Mesendoderm (in vitro differentiated cells): ENCODE measurements around the gene ALS2.

ENCODE experiments used
- DNase-seq: peaks from one replicate; pipeline ENCODE4 v3.0.0; 2013
- H2AK5ac ChIP-seq: 2 replicates; pipeline ENCODE4 v1.6.1; 2013; ENCODE audit warnings: low read length, inconsistent platforms
- H2BK120ac ChIP-seq: 2 replicates; pipeline ENCODE4 v1.6.1; 2013; ENCODE audit warnings: low read depth, mild to moderate bottlenecking, low read length, moderate library complexity, mixed read lengths
- H2BK15ac ChIP-seq: replicated peaks from 2 replicates; pipeline ENCODE4 v1.6.1; 2013; ENCODE audit warnings: low read depth, mild to moderate bottlenecking, moderate library complexity
- H2BK5ac ChIP-seq: 2 replicates; pipeline ENCODE4 v1.6.1; 2013; ENCODE audit warnings: low read length, inconsistent platforms
- H3K18ac ChIP-seq: 2 replicates; pipeline ENCODE4 v1.6.1; 2013; ENCODE audit warnings: mild to moderate bottlenecking, low read length, mixed read lengths
- H3K23ac ChIP-seq: one replicate; pipeline ENCODE4 v1.6.1; 2013; ENCODE audit warnings: low read length
- H3K27ac ChIP-seq: 2 replicates; pipeline ENCODE4 v1.5.1; 2013; ENCODE audit warnings: low read depth, mild to moderate bottlenecking, inconsistent platforms, low read length, moderate library complexity
- H3K27me3 ChIP-seq: 2 replicates; pipeline ENCODE4 v1.6.1; 2013; ENCODE audit warnings: low read length, control low read depth, mild to moderate bottlenecking, inconsistent platforms; ENCODE audit not compliant: insufficient read depth, poor library complexity
- H3K36me3 ChIP-seq: 2 replicates; pipeline ENCODE4 v1.6.1; 2013; ENCODE audit warnings: low read length, inconsistent platforms; ENCODE audit not compliant: control insufficient read depth, insufficient read depth
- H3K4ac ChIP-seq: one replicate; pipeline ENCODE4 v1.6.1; 2013; ENCODE audit warnings: low read depth, mild to moderate bottlenecking, low read length, moderate library complexity
- H3K4me1 ChIP-seq: 2 replicates; pipeline ENCODE4 v1.6.1; 2013; ENCODE audit warnings: low read depth, low read length, inconsistent platforms; ENCODE audit not compliant: control insufficient read depth
- H3K4me2 ChIP-seq: 2 replicates; pipeline ENCODE4 v1.6.1; 2013; ENCODE audit warnings: low read length
- H3K4me3 ChIP-seq: 2 replicates; pipeline ENCODE4 v1.5.1; 2013; ENCODE audit warnings: mild to moderate bottlenecking, low read length
- H3K56ac ChIP-seq: one replicate; pipeline ENCODE4 v1.6.1; 2013; ENCODE audit warnings: low read length
- H3K79me1 ChIP-seq: 2 replicates; pipeline ENCODE4 v1.6.1; 2013; ENCODE audit warnings: low read length, inconsistent platforms
- H3K79me2 ChIP-seq: 2 replicates; pipeline ENCODE4 v1.6.1; 2013; ENCODE audit warnings: mild to moderate bottlenecking, low read length; ENCODE audit not compliant: control insufficient read depth, insufficient read depth
- H3K9ac ChIP-seq: 2 replicates; pipeline ENCODE4 v1.6.1; 2013; ENCODE audit warnings: low read length, inconsistent platforms
- H4K5ac ChIP-seq: one replicate; pipeline ENCODE4 v1.6.1; 2013; ENCODE audit warnings: low read length
- H4K8ac ChIP-seq: one replicate; pipeline ENCODE4 v1.6.1; 2013; ENCODE audit warnings: low read depth, mild to moderate bottlenecking, control low read depth, low read length, moderate library complexity
- WGBS: extraction: QIAGEN DNeasy Blood & Tissue Kit; methylation state at CpG from one replicate; pipeline ENCODE4 v1.1.7; 2013; ENCODE audit warnings: low lambda C conversion rate, missing lambda C conversion rate; ENCODE audit not compliant: insufficient coverage; ENCODE audit errors: extremely low coverage; 5-methylcytosine and 5-hydroxymethylcytosine counted together

Gene ALS2

DNA sequence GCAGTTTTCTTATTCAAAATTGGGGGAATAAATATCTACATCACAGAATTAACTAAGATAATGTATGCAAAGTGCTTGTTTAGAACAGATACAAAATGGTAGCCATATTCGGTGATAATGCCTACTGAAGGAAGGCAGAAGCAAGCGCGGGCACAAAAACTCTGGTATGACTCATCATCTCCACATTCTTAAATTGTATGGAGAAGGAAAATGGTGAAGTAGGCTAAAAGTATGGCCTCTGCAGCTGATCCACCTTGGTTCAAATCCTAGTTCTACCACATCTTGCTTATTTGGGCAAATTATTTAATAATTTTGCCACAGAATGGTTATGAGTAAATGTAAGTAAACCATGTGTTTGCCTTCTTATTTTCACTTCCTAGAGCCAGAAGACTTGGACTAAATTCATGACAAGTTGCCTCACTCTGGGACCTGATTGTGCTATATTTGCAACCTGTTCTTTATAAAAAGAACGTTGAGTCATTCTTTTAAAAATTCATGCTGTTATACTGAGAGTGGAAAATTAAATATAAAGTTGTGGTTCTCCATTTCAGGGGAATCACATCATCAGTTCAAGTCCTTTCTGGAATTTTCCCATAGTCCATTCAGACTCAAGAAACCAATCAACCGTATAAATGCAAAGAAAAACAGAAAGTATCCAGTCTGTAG, 16.6 kb upstream of the ALS2 start:
- H3K18ac ChIP-seq, result no peak overlapping the region
- no peak overlapping the region for H3K4ac ChIP-seq
- DNase-seq, result no peak
- H3K79me2 ChIP-seq, result no peaks in the 10 kb centered on the region
- H3K23ac ChIP-seq, result no peak overlapping the region
- no peak overlapping the region for H4K8ac ChIP-seq
- no peak overlapping the region for H3K9ac ChIP-seq
- H3K27me3 ChIP-seq, result no peaks in the 10 kb centered on the region
- WGBS, result no CpG with 5 or more reads among the region's 5 CpGs
- no peak overlapping the region for H2BK15ac ChIP-seq
- no peak overlapping the region for H3K4me2 ChIP-seq
- no peaks in the 10 kb centered on the region for H3K4me1 ChIP-seq
- no peaks in the 10 kb centered on the region for H3K79me1 ChIP-seq
- no peak overlapping the region for H3K27ac ChIP-seq
- H2BK5ac ChIP-seq, result no peak overlapping the region
- H3K56ac ChIP-seq, result no peak overlapping the region
- H3K36me3 ChIP-seq, result no peaks in the 10 kb centered on the region
- no peak overlapping the region for H2BK120ac ChIP-seq
- H2AK5ac ChIP-seq, result no peak overlapping the region
- no peak overlapping the region for H4K5ac ChIP-seq
- H3K4me3 ChIP-seq, result no peak overlapping the region

DNA sequence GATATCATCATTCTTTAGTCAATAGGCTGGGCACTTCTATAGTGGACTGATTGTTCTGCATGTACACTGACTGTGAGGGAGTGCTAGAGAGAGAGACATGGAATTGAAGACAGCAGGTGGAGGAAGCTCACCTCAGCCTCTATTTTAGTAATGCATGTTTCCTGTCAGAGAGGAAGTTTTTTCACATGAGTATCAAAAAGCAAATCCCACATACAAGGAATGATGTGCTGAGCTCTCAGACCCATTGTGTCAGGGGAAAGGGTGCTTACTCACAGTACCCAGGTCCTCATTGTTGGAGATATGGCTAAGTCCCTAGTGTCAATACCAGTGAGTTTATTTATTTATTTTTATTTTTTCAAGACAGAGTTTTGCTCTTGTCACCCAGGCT, 15.7 kb upstream of the ALS2 start:
- H3K79me2 ChIP-seq, result no peaks in the 10 kb centered on the region
- no peak overlapping the region for H3K56ac ChIP-seq

GRCh38 chr2:201795607-201796477, 15.1 kb upstream of the ALS2 start:
- Histone ChIP-seq H3K9ac (no peak overlapping the region), H2BK15ac (no peak overlapping the region), H2AK5ac (no peak overlapping the region), H3K4me1 (no peaks in the 10 kb centered on the region), H3K27ac (no peak overlapping the region), H3K27me3 (no peaks in the 10 kb centered on the region), H3K4me3 (no peak overlapping the region), H3K36me3 (no peaks in the 10 kb centered on the region), H3K4ac (no peak overlapping the region), H4K8ac (no peak overlapping the region), H2BK5ac (no peak overlapping the region), H3K23ac (no peak overlapping the region), H3K18ac (no peak overlapping the region), H3K79me2 (no peaks in the 10 kb centered on the region), H2BK120ac (no peak overlapping the region), H4K5ac (no peak overlapping the region), H3K4me2 (no peak overlapping the region), H3K79me1 (no peaks in the 10 kb centered on the region), H3K56ac (no peak overlapping the region)
- no CpG with 5 or more reads among the region's 5 CpGs for WGBS
- peak; percentile 68 for DNase-seq

More for the DNA sequence above, 15.7 kb upstream of the ALS2 start:
- no peak overlapping the region for H2BK15ac ChIP-seq
- H2BK5ac ChIP-seq, result no peak overlapping the region
- no peak overlapping the region for H2AK5ac ChIP-seq
- H2BK120ac ChIP-seq, result no peak overlapping the region
- H3K4me2 ChIP-seq, result no peak overlapping the region
- no peak overlapping the region for H3K4ac ChIP-seq
- H3K18ac ChIP-seq, result no peak overlapping the region
- H3K36me3 ChIP-seq, result no peaks in the 10 kb centered on the region
- no peak overlapping the region for H3K4me3 ChIP-seq
- no peak overlapping the region for H4K5ac ChIP-seq
- H3K27ac ChIP-seq, result no peak overlapping the region
- H3K79me1 ChIP-seq, result no peaks in the 10 kb centered on the region
- DNase-seq, result no peak
- H4K8ac ChIP-seq, result no peak overlapping the region
- no peak overlapping the region for H3K9ac ChIP-seq
- no peak overlapping the region for H3K23ac ChIP-seq
- no peaks in the 10 kb centered on the region for H3K27me3 ChIP-seq
- H3K4me1 ChIP-seq, result no peaks in the 10 kb centered on the region

DNA sequence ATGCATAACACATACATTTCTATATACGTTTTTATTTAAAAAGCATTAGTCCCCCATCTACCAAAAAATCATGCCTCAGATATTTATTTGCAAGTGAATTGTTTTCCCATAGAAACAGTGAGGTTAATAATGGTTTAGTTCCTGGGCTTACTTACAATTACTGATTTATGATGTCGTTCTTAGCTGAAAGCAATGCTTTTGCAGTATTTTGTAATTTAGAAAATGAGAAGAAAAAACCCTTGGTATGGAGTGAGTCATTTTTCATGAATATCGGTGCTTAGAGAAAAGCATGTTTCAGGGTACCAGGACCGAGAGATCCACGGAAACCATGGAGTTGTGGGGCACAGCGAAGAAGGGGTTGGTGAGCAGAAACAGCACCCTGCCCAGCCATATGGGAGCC, 13.6 kb upstream of the ALS2 start:
- Histone ChIP-seq H3K23ac (no peak overlapping the region), H4K8ac (no peak overlapping the region), H3K18ac (no peak overlapping the region), H2AK5ac (no peak overlapping the region), H3K36me3 (no peaks in the 10 kb centered on the region), H3K27ac (no peak overlapping the region), H3K4me1 (no peaks in the 10 kb centered on the region), H2BK15ac (no peak overlapping the region), H3K56ac (no peak overlapping the region), H3K4me2 (no peak overlapping the region), H2BK5ac (no peak overlapping the region), H2BK120ac (no peak overlapping the region), H3K9ac (no peak overlapping the region), H3K27me3 (no peaks in the 10 kb centered on the region), H3K4ac (no peak overlapping the region), H3K79me1 (no peaks in the 10 kb centered on the region), H3K79me2 (no peaks in the 10 kb centered on the region), H3K4me3 (no peak overlapping the region), H4K5ac (no peak overlapping the region)
- no CpG with 5 or more reads among the region's 6 CpGs for WGBS
- no peak for DNase-seq

DNA sequence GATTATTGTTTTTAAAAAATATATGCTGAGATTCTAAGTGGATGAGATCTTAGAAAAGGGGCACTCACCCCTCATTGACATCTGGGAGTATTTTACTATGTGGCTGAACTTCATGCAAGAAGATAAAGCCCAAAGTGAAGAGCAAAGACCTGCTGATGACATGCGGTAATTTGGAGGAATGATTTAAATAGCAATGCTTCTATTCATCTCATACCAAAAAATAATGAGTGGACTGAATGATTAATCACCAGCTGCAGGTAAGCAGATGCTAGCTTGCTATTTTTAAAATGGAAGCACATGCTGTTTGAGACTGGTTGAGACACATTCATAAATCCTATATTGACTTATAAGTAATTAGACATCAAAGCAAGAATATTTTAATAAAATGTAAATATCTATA, 12.9 kb upstream of the ALS2 start:
- no peak overlapping the region for H2AK5ac ChIP-seq
- H3K56ac ChIP-seq, result no peak overlapping the region
- no peak overlapping the region for H2BK15ac ChIP-seq
- no peak overlapping the region for H3K27ac ChIP-seq
- H3K4me3 ChIP-seq, result no peak overlapping the region
- H2BK120ac ChIP-seq, result no peak overlapping the region
- no CpG with 5 or more reads among the region's 1 CpG for WGBS
- no peak overlapping the region for H3K18ac ChIP-seq
- no peaks in the 10 kb centered on the region for H3K79me2 ChIP-seq
- no peak overlapping the region for H3K4me2 ChIP-seq
- H3K4me1 ChIP-seq, result no peaks in the 10 kb centered on the region
- H3K79me1 ChIP-seq, result no peaks in the 10 kb centered on the region
- H2BK5ac ChIP-seq, result no peak overlapping the region
- no peak overlapping the region for H3K23ac ChIP-seq
- H3K4ac ChIP-seq, result no peak overlapping the region
- H3K27me3 ChIP-seq, result no peaks in the 10 kb centered on the region
- no peak for DNase-seq
- no peak overlapping the region for H3K9ac ChIP-seq
- H3K36me3 ChIP-seq, result no peaks in the 10 kb centered on the region
- H4K8ac ChIP-seq, result no peak overlapping the region
- H4K5ac ChIP-seq, result no peak overlapping the region
